Neural progenitor cell (in vitro differentiated cells): ENCODE results near the gene SHROOM1. TPM values are rescaled to one million over a fixed set of nuclear protein-coding genes. Genes with fewer than 3 reads are reported as not detected.

Experiments
- DNase-seq: peaks from one replicate; pipeline ENCODE4 v3.0.0-alpha.2; 2016; ENCODE audit warnings: low spot score
- H2AFZ ChIP-seq: fragments of 200-600 bp; sonication (generic); replicated peaks from 2 replicates; pipeline ENCODE4 v1.6.1; 2016; ENCODE audit warnings: antibody characterized with exemption
- H3F3A ChIP-seq: fragments of 200-600 bp; sonication (generic); 2 replicates; pipeline ENCODE4 v1.6.1; 2016; ENCODE audit warnings: antibody characterized with exemption, low read depth
- H3K27ac ChIP-seq: fragments of 200-600 bp; sonication (generic); 2 replicates; pipeline ENCODE4 v1.5.1; 2016; ENCODE audit warnings: mild to moderate bottlenecking
- H3K27me3 ChIP-seq: fragments of 200-600 bp; sonication (generic); 2 replicates; pipeline ENCODE4 v1.6.1; 2016; ENCODE audit warnings: mild to moderate bottlenecking, moderate library complexity
- H3K36me3 ChIP-seq: fragments of 200-600 bp; sonication (generic); 2 replicates; pipeline ENCODE4 v1.5.1; 2016
- H3K4me1 ChIP-seq: fragments of 200-600 bp; sonication (generic); 2 replicates; pipeline ENCODE4 v1.6.1; 2016; ENCODE audit warnings: mixed run types
- H3K4me2 ChIP-seq: fragments of 200-600 bp; sonication (generic); 2 replicates; pipeline ENCODE4 v1.6.1; 2016
- H3K4me3 ChIP-seq: fragments of 200-600 bp; sonication (generic); 2 replicates; pipeline ENCODE4 v1.5.1; 2016
- H3K79me2 ChIP-seq: fragments of 200-600 bp; sonication (generic); 2 replicates; pipeline ENCODE4 v1.6.1; 2016; ENCODE audit warnings: low read depth
- H3K9ac ChIP-seq: fragments of 200-600 bp; sonication (generic); 2 replicates; pipeline ENCODE4 v1.6.1; 2016
- H3K9me3 ChIP-seq: fragments of 200-600 bp; sonication (generic); 2 replicates; pipeline ENCODE4 v1.5.1; 2016; ENCODE audit warnings: low read depth
- H4K20me1 ChIP-seq: fragments of 200-600 bp; sonication (generic); 2 replicates; pipeline ENCODE4 v1.6.1; 2016; ENCODE audit warnings: low read depth
- H3K27ac Mint-ChIP-seq: 3 replicates; pipeline ENCODE4 v1.8.0; 2021; ENCODE audit warnings: mixed read lengths
- H3K27me3 Mint-ChIP-seq: 2 replicates; pipeline ENCODE4 v1.8.0; 2022; ENCODE audit warnings: low read depth, mild to moderate bottlenecking, inconsistent platforms, moderate library complexity, mixed read lengths; ENCODE audit not compliant: insufficient read depth
- H3K36me3 Mint-ChIP-seq: 3 replicates; pipeline ENCODE4 v1.8.0; 2021; ENCODE audit warnings: mixed read lengths
- H3K4me1 Mint-ChIP-seq: 3 replicates; pipeline ENCODE4 v1.8.0; 2021; ENCODE audit warnings: mixed read lengths
- H3K4me3 Mint-ChIP-seq: 3 replicates; pipeline ENCODE4 v1.8.0; 2021; ENCODE audit warnings: mild to moderate bottlenecking, moderate library complexity, mixed read lengths
- H3K9me3 Mint-ChIP-seq: 3 replicates; pipeline ENCODE4 v1.8.0; 2020; ENCODE audit warnings: mixed read lengths
- CTCF ChIP-seq: fragments of 200-600 bp; sonication (generic); IDR thresholded peaks from 2 replicates; pipeline ENCODE4 v1.5.1; 2017; ENCODE audit warnings: antibody characterized with exemption, mild to moderate bottlenecking
- EZH2 ChIP-seq: fragments of 200-600 bp; sonication (generic); IDR thresholded peaks from 2 replicates; pipeline ENCODE4 v1.6.1; 2017; ENCODE audit warnings: antibody characterized with exemption, mild to moderate bottlenecking, moderate library complexity
- EZH2phosphoT487 ChIP-seq: fragments of 200-600 bp; sonication (generic); IDR thresholded peaks from 2 replicates; pipeline ENCODE4 v1.6.1; 2017; ENCODE audit warnings: antibody characterized with exemption
- total RNA-seq: library from RNA; depleted of rRNA; stranded (reverse); fragments of >200 nt; gene quantifications from 2 replicates; pipeline ENCODE4 v1.2.3, GENCODE V29; 2015; ENCODE audit warnings: low replicate concordance

SHROOM1 gene
- total RNA-seq, 1 donor from 2014 or later: 0.36 TPM

DNA sequence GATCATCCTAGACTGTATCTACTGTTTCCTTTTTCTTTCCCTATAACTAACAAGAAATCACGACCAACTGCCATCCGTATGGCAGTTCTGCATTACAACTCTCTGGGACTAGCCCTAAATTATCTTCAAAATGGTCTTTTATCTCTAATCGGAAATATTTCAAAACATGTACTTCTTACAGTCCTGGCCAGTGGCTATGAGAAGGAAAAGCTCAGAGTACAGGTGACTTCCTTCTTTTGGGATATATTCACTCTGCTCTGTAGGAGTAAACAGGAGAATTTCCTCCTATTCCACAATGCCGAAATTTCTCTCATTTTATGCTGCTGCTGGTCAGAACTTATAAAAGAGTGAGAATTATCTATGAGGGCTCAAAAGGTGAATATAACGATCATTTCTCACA is 51.6 kb downstream of the SHROOM1 start:
- Histone ChIP-seq H2AFZ (no peak overlapping the region), H3K9me3 (no peaks in the 10 kb centered on the region), H3K79me2 (peaks cover 6% of the 10 kb centered on the region), H3K27me3 (peaks cover 72% of the 10 kb centered on the region), H3K9ac (no peak overlapping the region), H3K4me1 (peaks cover 13% of the 10 kb centered on the region), H3K4me3 (no peak overlapping the region), H3K27ac (no peak overlapping the region), H3K36me3 (no peaks in the 10 kb centered on the region), H3K4me2 (no peak overlapping the region), H4K20me1 (peaks cover 12% of the 10 kb centered on the region), H3F3A (peaks cover 29% of the 10 kb centered on the region)
- Mint-ChIP-seq H3K27ac (no peak overlapping the region), H3K4me1 (peaks cover 26% of the 10 kb centered on the region), H3K27me3 (peaks cover under 1% of the 10 kb centered on the region), H3K36me3 (no peaks in the 10 kb centered on the region), H3K9me3 (no peaks in the 10 kb centered on the region), H3K4me3 (peak overlapping the region; percentile 8)
- TF ChIP-seq CTCF (no peak), EZH2 (no peak), EZH2phosphoT487 (no peak)
- no peak for DNase-seq

GRCh38 chr5:132778129-132778528 is 52.3 kb downstream of the SHROOM1 start:
- Histone ChIP-seq H3K9ac (no peak overlapping the region), H3K4me3 (peak overlapping the region; percentile 83), H3F3A (peaks cover 29% of the 10 kb centered on the region), H3K9me3 (no peaks in the 10 kb centered on the region), H3K79me2 (peaks cover 6% of the 10 kb centered on the region), H4K20me1 (peaks cover 12% of the 10 kb centered on the region), H3K27me3 (peaks cover 72% of the 10 kb centered on the region), H2AFZ (peak overlapping the region; percentile 99), H3K36me3 (no peaks in the 10 kb centered on the region), H3K4me2 (peak overlapping the region; percentile 98), H3K27ac (no peak overlapping the region), H3K4me1 (peaks cover 13% of the 10 kb centered on the region)
- H3K27ac Mint-ChIP-seq: no peak overlapping the region
- peak overlapping the region; percentile 81 for H3K4me3 Mint-ChIP-seq
- peaks cover 32% of the 10 kb centered on the region for H3K4me1 Mint-ChIP-seq
- TF ChIP-seq CTCF (no peak), EZH2phosphoT487 (no peak), EZH2 (no peak)
- H3K27me3 Mint-ChIP-seq: peaks cover 4% of the 10 kb centered on the region
- no peaks in the 10 kb centered on the region for H3K9me3 Mint-ChIP-seq
- no peak for DNase-seq
- H3K36me3 Mint-ChIP-seq: peaks cover 2% of the 10 kb centered on the region

- Histone ChIP-seq H3F3A (peaks cover 29% of the 10 kb centered on the region), H3K27ac (no peak within 1 kb of the TSS), H2AFZ (peak within 1 kb of the TSS; percentile 99), H3K9me3 (no peaks in the 10 kb centered on the region), H4K20me1 (peaks cover 12% of the 10 kb centered on the region), H3K4me1 (peaks cover 13% of the 10 kb centered on the region), H3K27me3 (peaks cover 70% of the 10 kb centered on the region), H3K4me2 (peak within 1 kb of the TSS; percentile 98), H3K4me3 (peak within 1 kb of the TSS; percentile 83), H3K9ac (no peak within 1 kb of the TSS), H3K36me3 (no peaks in the 10 kb centered on the region), H3K79me2 (peaks cover 6% of the 10 kb centered on the region)
- Mint-ChIP-seq H3K9me3 (no peaks in the 10 kb centered on the region), H3K27me3 (peaks cover 4% of the 10 kb centered on the region), H3K4me3 (peak within 1 kb of the TSS; percentile 89), H3K4me1 (peaks cover 38% of the 10 kb centered on the region), H3K36me3 (peaks cover 2% of the 10 kb centered on the region), H3K27ac (no peak within 1 kb of the TSS)
- TF ChIP-seq EZH2 (peak; percentile 68), CTCF (no peak), EZH2phosphoT487 (peak; percentile 56)
- peak; percentile 80 for DNase-seq
These were observed 53.0 kb downstream of the SHROOM1 start, which contains the start of gene SEPTIN8 for GRCh38 chr5:132777209-132778069. TSS of gene SEPTIN8 (minus strand) at chr5:132777239. CDS start at chr5:132777137, 102 bp downstream.
